ENCODE measurements around the gene CDH13.

Gene CDH13

GRCh38 chr16:83599789-83600462 lies 973.2 kb downstream of the CDH13 start:
- no peak for DNase-seq

GRCh38 chr16:83602761-83603722 lies 976.3 kb downstream of the CDH13 start:
- DNase-seq, result no peak

- no peak for DNase-seq
These were observed 977.2 kb downstream of the CDH13 start for GRCh38 chr16:83603723-83604570.

GRCh38 chr16:83606486-83607030 lies 979.8 kb downstream of the CDH13 start:
- DNase-seq, result no peak

GRCh38 chr16:83609178-83609577 lies 982.4 kb downstream of the CDH13 start:
- DNase-seq, result no peak

- no peak for DNase-seq
These were observed 988.6 kb downstream of the CDH13 start for GRCh38 chr16:83615141-83615952.

- DNase-seq, result no peak
These were observed 989.2 kb downstream of the CDH13 start for GRCh38 chr16:83615953-83616350.

GRCh38 chr16:83619381-83620150 lies 992.8 kb downstream of the CDH13 start:
- DNase-seq, result no peak

- DNase-seq, result no peak
These were observed 995.2 kb downstream of the CDH13 start for GRCh38 chr16:83622010-83622409.

- no peak for DNase-seq
These were observed 996.4 kb downstream of the CDH13 start for GRCh38 chr16:83623091-83623730.

- DNase-seq, result no peak
These were observed 997.1 kb downstream of the CDH13 start for GRCh38 chr16:83623892-83624291.

GRCh38 chr16:83624429-83625120 lies 997.8 kb downstream of the CDH13 start:
- no peak for DNase-seq

GRCh38 chr16:83626204-83626603 lies 999.4 kb downstream of the CDH13 start:
- no peak for DNase-seq

GRCh38 chr16:83626676-83627075 lies 999.9 kb downstream of the CDH13 start:
- no peak for DNase-seq

- DNase-seq, result no peak
These were observed 1001.2 kb downstream of the CDH13 start for GRCh38 chr16:83627996-83628395.

- no peak for DNase-seq
These were observed 1002.7 kb downstream of the CDH13 start for GRCh38 chr16:83629426-83629825.

- DNase-seq, result no peak
These were observed 1003.1 kb downstream of the CDH13 start for GRCh38 chr16:83629836-83630235.

GRCh38 chr16:83630979-83631378 lies 1004.2 kb downstream of the CDH13 start:
- DNase-seq, result no peak

GRCh38 chr16:83633286-83633685 lies 1006.5 kb downstream of the CDH13 start:
- DNase-seq, result no peak

- no peak for DNase-seq
These were observed 1021.6 kb downstream of the CDH13 start for GRCh38 chr16:83648347-83648746.
